Measurements from ENCODE around the gene TADA2A. TPM values are rescaled to one million over a fixed set of nuclear protein-coding genes. Genes with fewer than 3 reads are reported as not detected.

The TADA2A gene
- total RNA-seq, 2 experiments from 2014 or later = 6.7 to 8.0 TPM

DNA sequence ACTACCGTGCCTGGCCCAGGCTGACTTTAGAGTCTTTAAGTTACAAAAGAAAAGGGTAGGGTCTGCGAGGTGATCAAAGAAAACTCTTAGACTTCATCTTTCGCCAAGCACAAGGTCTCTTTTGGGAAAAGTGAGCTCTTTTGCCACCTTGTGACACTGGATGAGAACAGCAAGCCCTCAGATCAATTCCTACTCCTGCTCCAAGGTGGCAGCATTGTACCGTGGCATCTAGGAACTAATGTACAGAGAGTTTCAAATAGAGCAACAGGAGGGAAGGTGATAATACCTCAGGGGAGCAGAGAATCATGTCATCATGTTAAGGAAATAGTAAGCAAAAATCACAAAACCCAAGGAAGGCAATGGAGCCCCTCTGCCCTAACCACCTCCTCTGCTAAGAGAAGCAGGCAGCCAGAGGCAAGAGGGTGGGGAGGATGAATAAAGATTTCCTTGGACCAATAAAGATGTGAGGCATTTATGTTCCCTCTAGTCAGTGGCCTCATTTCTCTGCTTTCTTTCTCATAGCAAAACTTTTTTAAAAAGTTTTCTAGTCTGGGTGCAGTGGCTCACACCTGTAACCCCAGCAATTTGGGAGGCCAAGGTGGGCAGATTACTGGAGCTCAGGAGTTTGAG is 33.0 kb upstream of the TADA2A start:
- peak; percentile 99 for ATAC-seq (ENCODE audit: poor library complexity)
- Histone ChIP-seq H3K9me3 (ENCODE audit: control insufficient read depth in 1 of 2, insufficient read depth in 1 of 2, low read length in 2 of 2) (no peaks in the 10 kb centered on the region), H3K4me3 (ENCODE audit: low read length) (no peak overlapping the region), H3K36me3 (ENCODE audit: insufficient read depth, low read length) (no peaks in the 10 kb centered on the region), H3K27ac (ENCODE audit: low read depth in 1 of 2, low read length in 2 of 2) (no peak overlapping the region), H3K4me1 (ENCODE audit: insufficient read depth, low read length) (peaks cover 3% of the 10 kb centered on the region), H3K27me3 (ENCODE audit: control insufficient read depth in 1 of 2, insufficient read depth in 2 of 2, low read length in 2 of 2) (no peaks in the 10 kb centered on the region)
- Mint-ChIP-seq H3K4me3 (no peak overlapping the region), H3K4me1 (ENCODE audit: low read depth) (peaks cover 5% of the 10 kb centered on the region), H3K36me3 (ENCODE audit: low read depth) (no peaks in the 10 kb centered on the region), H3K9me3 (no peaks in the 10 kb centered on the region), H3K27ac (no peak overlapping the region), H3K27me3 (no peaks in the 10 kb centered on the region)
- ChIA-PET POLR2A (interaction anchor here (0.6 to 1.3 kb wide), 3 partner anchors 14 to 25 kb away, joined by 3 to 4 read pairs (median 4); no protein-coding TSS in a partner anchor), CTCF (interaction anchor here (0.6 to 2.3 kb wide), 18 partner anchors 9 to 771 kb away, joined by 3 to 32 read pairs (median 4); partner anchors contain the start of genes ACACA and TADA2A)
- intact Hi-C loops (cut with DNase I, micrococcal nuclease) = loop anchor here (1.0 to 10.0 kb wide), 5 partner anchors 19 to 771 kb away; no protein-coding TSS in a partner anchor
- TF ChIP-seq, protein P1, sequence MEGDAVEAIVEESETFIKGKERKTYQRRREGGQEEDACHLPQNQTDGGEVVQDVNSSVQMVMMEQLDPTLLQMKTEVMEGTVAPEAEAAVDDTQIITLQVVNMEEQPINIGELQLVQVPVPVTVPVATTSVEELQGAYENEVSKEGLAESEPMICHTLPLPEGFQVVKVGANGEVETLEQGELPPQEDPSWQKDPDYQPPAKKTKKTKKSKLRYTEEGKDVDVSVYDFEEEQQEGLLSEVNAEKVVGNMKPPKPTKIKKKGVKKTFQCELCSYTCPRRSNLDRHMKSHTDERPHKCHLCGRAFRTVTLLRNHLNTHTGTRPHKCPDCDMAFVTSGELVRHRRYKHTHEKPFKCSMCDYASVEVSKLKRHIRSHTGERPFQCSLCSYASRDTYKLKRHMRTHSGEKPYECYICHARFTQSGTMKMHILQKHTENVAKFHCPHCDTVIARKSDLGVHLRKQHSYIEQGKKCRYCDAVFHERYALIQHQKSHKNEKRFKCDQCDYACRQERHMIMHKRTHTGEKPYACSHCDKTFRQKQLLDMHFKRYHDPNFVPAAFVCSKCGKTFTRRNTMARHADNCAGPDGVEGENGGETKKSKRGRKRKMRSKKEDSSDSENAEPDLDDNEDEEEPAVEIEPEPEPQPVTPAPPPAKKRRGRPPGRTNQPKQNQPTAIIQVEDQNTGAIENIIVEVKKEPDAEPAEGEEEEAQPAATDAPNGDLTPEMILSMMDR (IDR thresholded peaks at IDR 0.05) = peak; percentile 96
- peak; percentile 35 to 83 (median 52) for DNase-seq

DNA sequence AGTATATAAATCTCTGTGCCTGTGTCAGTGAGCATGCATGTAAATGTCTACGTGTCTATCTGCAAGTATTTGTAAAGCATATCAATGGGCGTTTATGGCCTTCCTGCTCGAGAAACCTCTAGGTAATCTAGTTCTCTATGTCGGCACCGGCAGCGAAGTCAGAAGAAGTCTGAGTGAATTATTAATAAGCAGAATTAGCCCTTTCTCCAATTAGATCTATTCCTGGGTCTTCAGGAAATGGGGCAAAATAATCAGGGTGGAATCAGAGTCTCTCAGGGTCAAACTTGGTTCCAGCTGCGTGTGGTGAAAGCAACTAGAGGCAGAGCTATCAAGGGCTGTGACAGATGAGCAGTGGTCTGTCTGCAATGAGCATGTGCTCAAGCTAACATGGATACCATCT is 31.0 kb upstream of the TADA2A start, which contains the start of gene C17orf78:
Gene C17orf78, plus strand, starts transcription at position 280 of the 400 bp plus-strand sequence. Its CDS starts 108 bp downstream, at position 388.
- H3K27ac Mint-ChIP-seq = no peak within 1 kb of the TSS
- H3K27ac ChIP-seq (ENCODE audit: low read depth in 1 of 2, low read length in 2 of 2) = no peak within 1 kb of the TSS
- no peaks in the 10 kb centered on the region for H3K9me3 ChIP-seq (ENCODE audit: control insufficient read depth in 1 of 2, insufficient read depth in 1 of 2, low read length in 2 of 2)
- no peaks in the 10 kb centered on the region for H3K27me3 Mint-ChIP-seq
- H3K4me1 ChIP-seq (ENCODE audit: insufficient read depth, low read length) = peaks cover 3% of the 10 kb centered on the region
- CTCF ChIA-PET = interaction anchor here (0.6 to 1.2 kb wide), 2 partner anchors 22 to 66 kb away, joined by 3 to 4 read pairs; no protein-coding TSS in a partner anchor
- POLR2A ChIA-PET = interaction anchor here (1.7 kb wide), 1 partner anchor 22 kb away, joined by 3 read pairs; no protein-coding TSS in a partner anchor
- DNase-seq (no peak), ATAC-seq (ENCODE audit: poor library complexity) (no peak)
- H3K27me3 ChIP-seq (ENCODE audit: control insufficient read depth in 1 of 2, insufficient read depth in 2 of 2, low read length in 2 of 2) = no peaks in the 10 kb centered on the region
- intact Hi-C loops (cut with DNase I, micrococcal nuclease) = loop anchor here in 1 of 2 experiments (2.0 to 10.0 kb wide), 3 partner anchors 17 to 439 kb away; no protein-coding TSS in a partner anchor
- no peak within 1 kb of the TSS for H3K4me3 Mint-ChIP-seq
- no peaks in the 10 kb centered on the region for H3K9me3 Mint-ChIP-seq
- no peak within 1 kb of the TSS for H3K4me3 ChIP-seq (ENCODE audit: low read length)
- H3K36me3 Mint-ChIP-seq (ENCODE audit: low read depth) = no peaks in the 10 kb centered on the region
- H3K36me3 ChIP-seq (ENCODE audit: insufficient read depth, low read length) = no peaks in the 10 kb centered on the region
- peaks cover 5% of the 10 kb centered on the region for H3K4me1 Mint-ChIP-seq (ENCODE audit: low read depth)
- TF ChIP-seq, protein P1 (IDR thresholded peaks at IDR 0.05) = no peak

DNA sequence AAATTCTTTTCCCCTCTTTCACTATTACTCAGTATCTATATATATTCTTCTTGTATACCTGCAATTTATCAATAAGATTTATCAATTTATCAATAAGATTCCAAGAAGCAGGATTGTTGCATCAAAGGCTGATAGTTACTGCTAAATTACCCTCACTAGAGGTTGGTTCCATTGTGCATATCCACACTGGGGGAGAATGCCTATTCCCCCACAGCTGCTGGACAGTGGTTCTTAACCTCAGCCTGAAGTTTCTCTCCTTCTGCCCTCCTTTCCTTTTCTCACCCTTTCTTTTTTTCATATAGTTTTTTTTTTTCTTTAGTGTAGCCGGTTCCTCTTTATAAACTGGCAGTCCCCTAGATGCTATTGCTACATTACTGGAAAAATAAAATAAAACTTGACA is 24.6 kb upstream of the TADA2A start:
- intact Hi-C loops (cut with DNase I, micrococcal nuclease) = no loop called here
- Mint-ChIP-seq H3K27ac (no peak overlapping the region), H3K9me3 (no peaks in the 10 kb centered on the region), H3K4me3 (no peak overlapping the region), H3K4me1 (ENCODE audit: low read depth) (no peaks in the 10 kb centered on the region), H3K36me3 (ENCODE audit: low read depth) (no peaks in the 10 kb centered on the region), H3K27me3 (no peaks in the 10 kb centered on the region)
- no peaks in the 10 kb centered on the region for H3K9me3 ChIP-seq (ENCODE audit: control insufficient read depth in 1 of 2, insufficient read depth in 1 of 2, low read length in 2 of 2)
- no peaks in the 10 kb centered on the region for H3K4me1 ChIP-seq (ENCODE audit: insufficient read depth, low read length)
- POLR2A ChIA-PET = no interaction called here
- TF ChIP-seq, protein P1 (IDR thresholded peaks at IDR 0.05) = no peak
- no peaks in the 10 kb centered on the region for H3K36me3 ChIP-seq (ENCODE audit: insufficient read depth, low read length)
- CTCF ChIA-PET = no interaction called here
- ATAC-seq (ENCODE audit: poor library complexity) (no peak), DNase-seq (no peak)
- H3K4me3 ChIP-seq (ENCODE audit: low read length) = no peak overlapping the region
- no peaks in the 10 kb centered on the region for H3K27me3 ChIP-seq (ENCODE audit: control insufficient read depth in 1 of 2, insufficient read depth in 2 of 2, low read length in 2 of 2)
- H3K27ac ChIP-seq (ENCODE audit: low read depth in 1 of 2, low read length in 2 of 2) = no peak overlapping the region
